Measurements from ENCODE around the gene SKA2. TPM values are rescaled to one million over a fixed set of nuclear protein-coding genes. Genes with fewer than 3 reads are reported as not detected.

SKA2 gene
- total and polyA plus RNA-seq, 9 of the 15 experiments (the other 6 are each of a cell fraction or from before 2014, with no cell fraction given) = 58.1 to 183 (median 133) TPM

GRCh38 chr17:59107306-59107670 lies 47.7 kb downstream of the SKA2 start (continued):
- TF ChIP-seq MGA (IDR thresholded peaks at IDR 0.05) (peak; percentile 67; the same call in 1 of the 2 replicates), ZBTB11 (CRISPR knock-in tag; IDR thresholded peaks at IDR 0.05) (peak in 1 of 3 experiments; percentile 52; a peak in 3 of 6 replicates), DEAF1 (CRISPR knock-in tag; IDR thresholded peaks at IDR 0.05) (no peak), TAF9B (IDR thresholded peaks at IDR 0.05; ENCODE audit: partially characterized antibody) (peak; percentile 19), RNF2 (IDR thresholded peaks at IDR 0.05) (peak; percentile 10), THRA (IDR thresholded peaks at IDR 0.05) (no peak)

Measured in K562 (cell line).